Activated CD4-positive, alpha-beta T cell treated with anti-CD3 and anti-CD28 coated beads for 48 hours (primary cell): ENCODE measurements around the gene DSG1.
"Not testable (repeated sequence)": the region's sequence is repeated elsewhere in the genome, so short reads cannot be mapped to it uniquely, and the experiment has no call there.

Experiments used
- DNase-seq: peaks from one replicate; pipeline ENCODE4 v3.0.0-alpha.2; 2020

The DSG1 gene

GRCh38 chr18:31317860-31318259 is at the start of gene DSG1:
DSG1 (plus strand) TSS chr18:31318160; CDS start chr18:31318301, 141 bp downstream.
- no peak for DNase-seq

GRCh38 chr18:31268985-31269406 is 49.0 kb upstream of the DSG1 start:
- no peak for DNase-seq

GRCh38 chr18:31269566-31269965 is 48.4 kb upstream of the DSG1 start:
- DNase-seq: no peak

GRCh38 chr18:31270578-31270977 is 47.4 kb upstream of the DSG1 start:
- no peak for DNase-seq

- no peak for DNase-seq
These were observed 44.0 kb upstream of the DSG1 start for GRCh38 chr18:31273812-31274527.

- no peak for DNase-seq
These were observed 43.0 kb upstream of the DSG1 start for GRCh38 chr18:31274931-31275330.

- DNase-seq: no peak
These were observed 42.1 kb upstream of the DSG1 start for GRCh38 chr18:31275722-31276463.

GRCh38 chr18:31278609-31279071 is 39.3 kb upstream of the DSG1 start:
- DNase-seq: no peak

GRCh38 chr18:31280502-31280901 is 37.5 kb upstream of the DSG1 start:
- no peak for DNase-seq

- no peak for DNase-seq
These were observed 36.5 kb upstream of the DSG1 start for GRCh38 chr18:31281437-31281836.

- not testable (repeated sequence) for DNase-seq
These were observed 28.5 kb upstream of the DSG1 start for GRCh38 chr18:31289446-31289845.

GRCh38 chr18:31291688-31292087 is 26.3 kb upstream of the DSG1 start:
- no peak for DNase-seq

- no peak for DNase-seq
These were observed 23.7 kb upstream of the DSG1 start for GRCh38 chr18:31294199-31294747.

- DNase-seq: no peak
These were observed 20.7 kb upstream of the DSG1 start for GRCh38 chr18:31297248-31297647.

GRCh38 chr18:31301201-31301655 is 16.7 kb upstream of the DSG1 start:
- DNase-seq: no peak

- no peak for DNase-seq
These were observed 15.0 kb upstream of the DSG1 start for GRCh38 chr18:31302991-31303390.

GRCh38 chr18:31303771-31304170 is 14.2 kb upstream of the DSG1 start:
- DNase-seq: no peak

- no peak for DNase-seq
These were observed 8.8 kb upstream of the DSG1 start for GRCh38 chr18:31309115-31309514.

GRCh38 chr18:31316974-31317373 is 986 bp upstream of the DSG1 start:
- DNase-seq: no peak

- no peak for DNase-seq
These were observed 3.8 kb downstream of the DSG1 start for GRCh38 chr18:31321719-31322118.

- DNase-seq: no peak
These were observed 7.1 kb downstream of the DSG1 start for GRCh38 chr18:31325051-31325450.

- no peak for DNase-seq
These were observed 12.0 kb downstream of the DSG1 start for GRCh38 chr18:31329787-31330438.

- no peak for DNase-seq
These were observed 25.5 kb downstream of the DSG1 start for GRCh38 chr18:31343454-31343853.
